Measurements from ENCODE around the gene CLEC3A.
"Not testable (repeated sequence)": the region's sequence is repeated elsewhere in the genome, so short reads cannot be mapped to it uniquely, and the experiment has no call there.

The CLEC3A gene

GRCh38 chr16:78022347-78023060 lies at the start of gene CLEC3A:
TSS of gene CLEC3A (plus strand) at chr16:78022548. CDS start at chr16:78022627, 79 bp downstream.
- DNase-seq (ENCODE audit: low read depth in 2 of 2, low spot score in 1 of 2): no peak

GRCh38 chr16:77974883-77975282 lies 47.5 kb upstream of the CLEC3A start:
- DNase-seq (ENCODE audit: low read depth in 2 of 2, low spot score in 1 of 2): no peak

- DNase-seq (ENCODE audit: low read depth in 2 of 2, low spot score in 1 of 2): no peak
These were observed 46.4 kb upstream of the CLEC3A start for GRCh38 chr16:77975942-77976341.

- no peak for DNase-seq (ENCODE audit: low read depth in 2 of 2, low spot score in 1 of 2)
These were observed 45.0 kb upstream of the CLEC3A start for GRCh38 chr16:77977339-77977738.

- no peak for DNase-seq (ENCODE audit: low read depth in 2 of 2, low spot score in 1 of 2)
These were observed 37.2 kb upstream of the CLEC3A start for GRCh38 chr16:77985111-77985510.

- no peak for DNase-seq (ENCODE audit: low read depth in 2 of 2, low spot score in 1 of 2)
These were observed 36.2 kb upstream of the CLEC3A start for GRCh38 chr16:77986011-77986740.

- DNase-seq (ENCODE audit: low read depth in 2 of 2, low spot score in 1 of 2): no peak
These were observed 34.5 kb upstream of the CLEC3A start for GRCh38 chr16:77987810-77988209.

GRCh38 chr16:77989846-77990245 lies 32.5 kb upstream of the CLEC3A start:
- no peak for DNase-seq (ENCODE audit: low read depth in 2 of 2, low spot score in 1 of 2)

- no peak for DNase-seq (ENCODE audit: low read depth in 2 of 2, low spot score in 1 of 2)
These were observed 30.6 kb upstream of the CLEC3A start for GRCh38 chr16:77991701-77992100.

- DNase-seq (ENCODE audit: low read depth in 2 of 2, low spot score in 1 of 2): not testable (repeated sequence)
These were observed 30.0 kb upstream of the CLEC3A start for GRCh38 chr16:77992381-77992780.

- no peak for DNase-seq (ENCODE audit: low read depth in 2 of 2, low spot score in 1 of 2)
These were observed 29.0 kb upstream of the CLEC3A start for GRCh38 chr16:77993111-77993985.

GRCh38 chr16:77995843-77996455 lies 26.4 kb upstream of the CLEC3A start:
- DNase-seq (ENCODE audit: low read depth in 2 of 2, low spot score in 1 of 2): no peak

GRCh38 chr16:77998350-77999023 lies 23.9 kb upstream of the CLEC3A start:
- no peak for DNase-seq (ENCODE audit: low read depth in 2 of 2, low spot score in 1 of 2)

- DNase-seq (ENCODE audit: low read depth in 2 of 2, low spot score in 1 of 2): no peak
These were observed 20.8 kb upstream of the CLEC3A start for GRCh38 chr16:78001451-78002025.

GRCh38 chr16:78002915-78003538 lies 19.3 kb upstream of the CLEC3A start:
- DNase-seq (ENCODE audit: low read depth in 2 of 2, low spot score in 1 of 2): peak in 1 of 2 donors; percentile 14

- no peak for DNase-seq (ENCODE audit: low read depth in 2 of 2, low spot score in 1 of 2)
These were observed 17.8 kb upstream of the CLEC3A start for GRCh38 chr16:78004517-78004916.

- DNase-seq (ENCODE audit: low read depth in 2 of 2, low spot score in 1 of 2): no peak
These were observed 16.5 kb upstream of the CLEC3A start for GRCh38 chr16:78005881-78006280.

- no peak for DNase-seq (ENCODE audit: low read depth in 2 of 2, low spot score in 1 of 2)
These were observed 15.2 kb upstream of the CLEC3A start for GRCh38 chr16:78007121-78007520.

- no peak for DNase-seq (ENCODE audit: low read depth in 2 of 2, low spot score in 1 of 2)
These were observed 1.8 kb downstream of the CLEC3A start for GRCh38 chr16:78024159-78024558.

- DNase-seq (ENCODE audit: low read depth in 2 of 2, low spot score in 1 of 2): no peak
These were observed 3.3 kb downstream of the CLEC3A start for GRCh38 chr16:78025631-78026030.

Measured in stimulated activated CD8-positive, alpha-beta memory T cell treated with anti-CD3 and anti-CD28 coated beads, Interleukin-4, amount 100 ng/mL, for 4 hours (primary cell).